Panc1 (cell line): ENCODE measurements around the gene SETD1A. TPM values are rescaled to one million over a fixed set of nuclear protein-coding genes. Genes with fewer than 3 reads are reported as not detected.

Source experiments
- ATAC-seq: fragments of 200-7000 bp; cut with Tn5 transposase; 2 replicates; pipeline ENCODE4 v1.9.1; 2020; ENCODE audit warnings: mild to moderate bottlenecking, moderate library complexity
- BruUV-seq: library from RNA; stranded (reverse); fragments of 400-500 nt; replicated peaks from 2 replicates; lab custom pipeline; 2021; lab: Mats Ljungman, UMichigan
- CTCF ChIA-PET: fragments of 300-600 bp; sonication (Branson Sonifier 250); formaldehyde crosslinking; loops from one replicate; lab custom pipeline; 2022; ENCODE audit warnings: antibody characterized with exemption; lab: Charles Lee
- POLR2A ChIA-PET: fragments of 300-600 bp; sonication (Branson Sonifier 250); formaldehyde crosslinking; loops from one replicate; lab custom pipeline; 2022; ENCODE audit warnings: antibody characterized with exemption; lab: Charles Lee
- DNase-seq: peaks from one replicate; pipeline ENCODE4 v3.0.0-alpha.2; 2010; ENCODE audit warnings: low read depth, low spot score
- H3K27ac ChIP-seq: 2 replicates; pipeline ENCODE4 v1.5.1; 2011; ENCODE audit warnings: mild to moderate bottlenecking, low read length, inconsistent platforms
- H3K27me3 ChIP-seq: fragments of 200-500 bp; sonication (Bioruptor generic); 2 replicates; pipeline ENCODE4 v1.6.0; 2014; ENCODE audit warnings: low read length, inconsistent platforms; ENCODE audit not compliant: control insufficient read depth, insufficient read depth
- H3K36me3 ChIP-seq: fragments of 200-500 bp; sonication (Bioruptor generic); 2 replicates; pipeline ENCODE4 v1.5.1; 2014; ENCODE audit warnings: inconsistent platforms, mild to moderate bottlenecking, low read length, moderate library complexity; ENCODE audit not compliant: control insufficient read depth, insufficient read depth
- H3K4me1 ChIP-seq: 2 replicates; pipeline ENCODE4 v1.5.1; 2011; ENCODE audit warnings: inconsistent platforms, mild to moderate bottlenecking, low read length, moderate library complexity; ENCODE audit not compliant: control insufficient read depth, insufficient read depth
- H3K4me3 ChIP-seq, 2 experiments: 2 replicates each; pipeline ENCODE4 v1.5.1; 2011 to 2012; ENCODE audit warnings: low read depth in 2 of 2, low read length in 2 of 2, mild to moderate bottlenecking in 2 of 2, inconsistent platforms in 1 of 2, moderate library complexity in 1 of 2
- H3K9me3 ChIP-seq: fragments of 200-500 bp; sonication (Bioruptor generic); 2 replicates; pipeline ENCODE4 v1.5.1; 2014; ENCODE audit warnings: low read depth, mild to moderate bottlenecking, inconsistent platforms, low read length, moderate library complexity; ENCODE audit not compliant: control insufficient read depth, insufficient read depth
- POLR2AphosphoS5 ChIP-seq: IDR thresholded peaks from 2 replicates; pipeline ENCODE4 v1.6.1; 2012; ENCODE audit warnings: mild to moderate bottlenecking, low read depth, low read length, moderate library complexity
- SIN3A ChIP-seq: IDR thresholded peaks from 2 replicates; pipeline ENCODE4 v1.6.1; 2012; ENCODE audit warnings: low read depth, mild to moderate bottlenecking, low read length, moderate library complexity, borderline replicate concordance; ENCODE audit not compliant: insufficient read depth
- TCF7L2 ChIP-seq: IDR thresholded peaks from 2 replicates; pipeline ENCODE4 v1.6.1; 2011; ENCODE audit warnings: mild to moderate bottlenecking, low read depth, low read length, inconsistent platforms
- in situ Hi-C: cut with HindIII; loops from 2 replicates; pipeline ENCODE4 v1.10.0; 2016; ENCODE audit warnings: low sequenced_read_pairs, low pct_unique_long_range_greater_than_20kb
- intact Hi-C: fragments of 100-400 bp; cut with micrococcal nuclease; formaldehyde crosslinking; loops from one replicate; pipeline ENCODE4 v1.10.0; 2022; ENCODE audit not compliant: unreplicated experiment
- total RNA-seq: library from RNA; stranded (reverse); gene quantifications from one replicate; pipeline ENCODE4 v1.2.1, GENCODE V29; 2021; ENCODE audit not compliant: unreplicated experiment
- TF ChIP-seq, protein P1 (sequence below): fragments of 450-650 bp; IDR thresholded peaks from 2 replicates; pipeline ENCODE4 v1.5.1; 2017; ENCODE audit warnings: mild to moderate bottlenecking
- TF ChIP-seq, protein P2 (sequence below), 2 experiments: IDR thresholded peaks; 2 replicates each; pipeline ENCODE4 v1.6.1; 2011 to 2012; ENCODE audit warnings: low read depth in 2 of 2, control low read depth in 1 of 2, low read length in 1 of 2, mild to moderate bottlenecking in 1 of 2, moderate library complexity in 1 of 2; ENCODE audit not compliant: insufficient read depth in 1 of 2

Gene SETD1A
- total RNA-seq, 1 experiment from 2014 or later = 38.7 TPM

DNA sequence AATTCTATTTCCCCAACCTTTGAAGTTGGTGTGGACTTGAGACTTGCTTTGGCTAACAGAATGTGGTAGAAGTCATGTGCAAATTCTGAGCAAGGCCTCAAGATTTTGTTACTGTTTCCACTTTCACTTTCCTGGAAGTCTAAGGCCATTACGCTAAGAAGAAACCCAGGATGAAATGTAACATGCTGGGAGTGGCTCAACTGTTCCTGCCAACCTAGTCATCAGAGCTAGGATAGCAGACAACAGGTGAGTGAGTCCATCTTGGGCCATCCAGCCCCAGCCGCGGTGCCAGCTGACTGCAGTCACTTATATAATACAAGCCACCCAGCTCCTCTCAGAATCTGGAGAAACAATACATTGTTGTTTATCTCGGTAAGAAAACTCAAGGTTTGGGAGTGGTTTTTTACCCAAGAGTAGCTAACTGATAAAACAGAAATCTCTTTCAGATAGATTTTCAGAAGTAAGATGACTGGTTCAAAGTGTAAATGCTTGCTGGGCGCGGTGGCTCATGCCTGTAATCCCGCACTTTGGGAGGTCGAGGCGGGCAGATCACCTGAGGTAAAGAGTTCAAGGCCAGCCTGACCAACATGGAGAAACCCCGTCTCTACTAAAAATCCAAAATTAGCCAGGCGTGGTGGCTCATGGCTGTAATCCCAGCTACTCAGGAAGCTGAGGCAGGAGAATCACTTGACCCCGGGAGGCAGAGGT, 65.1 kb downstream of the SETD1A start:
- ChIA-PET POLR2A (interaction anchor here (0.6 kb wide), 1 partner anchor 15 kb away, joined by 6 read pairs; no protein-coding TSS in a partner anchor), CTCF (no interaction called here)
- in situ Hi-C loops = no loop called here

DNA sequence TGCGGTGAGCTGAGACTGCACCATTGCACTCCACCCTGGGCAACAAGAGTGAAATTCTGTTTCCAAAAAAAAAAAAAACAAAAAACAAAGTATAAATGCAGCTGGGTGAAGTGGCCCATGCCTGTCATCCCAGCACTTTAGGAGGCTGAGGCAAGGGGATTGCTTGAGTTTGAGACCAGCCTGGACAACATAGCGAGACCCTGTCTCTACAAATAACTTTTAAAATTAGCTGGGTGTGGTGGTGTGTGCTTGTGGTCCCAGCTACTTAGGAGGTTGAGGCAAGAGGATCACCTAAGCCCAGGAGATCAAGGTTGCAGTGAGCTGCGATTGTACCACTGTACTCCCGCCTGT, 65.7 kb downstream of the SETD1A start:
- no peak overlapping the region for H3K27ac ChIP-seq
- no peaks in the 10 kb centered on the region for H3K36me3 ChIP-seq
- intact Hi-C loops = no loop called here
- H3K4me3 ChIP-seq = no peak overlapping the region
- CTCF ChIA-PET = no interaction called here
- H3K4me1 ChIP-seq = no peaks in the 10 kb centered on the region
- H3K9me3 ChIP-seq = no peaks in the 10 kb centered on the region
- no TSS peak for BruUV-seq
- no peak for TF ChIP-seq TCF7L2
- TF ChIP-seq, protein P1, sequence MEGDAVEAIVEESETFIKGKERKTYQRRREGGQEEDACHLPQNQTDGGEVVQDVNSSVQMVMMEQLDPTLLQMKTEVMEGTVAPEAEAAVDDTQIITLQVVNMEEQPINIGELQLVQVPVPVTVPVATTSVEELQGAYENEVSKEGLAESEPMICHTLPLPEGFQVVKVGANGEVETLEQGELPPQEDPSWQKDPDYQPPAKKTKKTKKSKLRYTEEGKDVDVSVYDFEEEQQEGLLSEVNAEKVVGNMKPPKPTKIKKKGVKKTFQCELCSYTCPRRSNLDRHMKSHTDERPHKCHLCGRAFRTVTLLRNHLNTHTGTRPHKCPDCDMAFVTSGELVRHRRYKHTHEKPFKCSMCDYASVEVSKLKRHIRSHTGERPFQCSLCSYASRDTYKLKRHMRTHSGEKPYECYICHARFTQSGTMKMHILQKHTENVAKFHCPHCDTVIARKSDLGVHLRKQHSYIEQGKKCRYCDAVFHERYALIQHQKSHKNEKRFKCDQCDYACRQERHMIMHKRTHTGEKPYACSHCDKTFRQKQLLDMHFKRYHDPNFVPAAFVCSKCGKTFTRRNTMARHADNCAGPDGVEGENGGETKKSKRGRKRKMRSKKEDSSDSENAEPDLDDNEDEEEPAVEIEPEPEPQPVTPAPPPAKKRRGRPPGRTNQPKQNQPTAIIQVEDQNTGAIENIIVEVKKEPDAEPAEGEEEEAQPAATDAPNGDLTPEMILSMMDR = no peak
- TF ChIP-seq POLR2AphosphoS5 = no peak
- no peak for TF ChIP-seq SIN3A
- TF ChIP-seq, protein P2, sequence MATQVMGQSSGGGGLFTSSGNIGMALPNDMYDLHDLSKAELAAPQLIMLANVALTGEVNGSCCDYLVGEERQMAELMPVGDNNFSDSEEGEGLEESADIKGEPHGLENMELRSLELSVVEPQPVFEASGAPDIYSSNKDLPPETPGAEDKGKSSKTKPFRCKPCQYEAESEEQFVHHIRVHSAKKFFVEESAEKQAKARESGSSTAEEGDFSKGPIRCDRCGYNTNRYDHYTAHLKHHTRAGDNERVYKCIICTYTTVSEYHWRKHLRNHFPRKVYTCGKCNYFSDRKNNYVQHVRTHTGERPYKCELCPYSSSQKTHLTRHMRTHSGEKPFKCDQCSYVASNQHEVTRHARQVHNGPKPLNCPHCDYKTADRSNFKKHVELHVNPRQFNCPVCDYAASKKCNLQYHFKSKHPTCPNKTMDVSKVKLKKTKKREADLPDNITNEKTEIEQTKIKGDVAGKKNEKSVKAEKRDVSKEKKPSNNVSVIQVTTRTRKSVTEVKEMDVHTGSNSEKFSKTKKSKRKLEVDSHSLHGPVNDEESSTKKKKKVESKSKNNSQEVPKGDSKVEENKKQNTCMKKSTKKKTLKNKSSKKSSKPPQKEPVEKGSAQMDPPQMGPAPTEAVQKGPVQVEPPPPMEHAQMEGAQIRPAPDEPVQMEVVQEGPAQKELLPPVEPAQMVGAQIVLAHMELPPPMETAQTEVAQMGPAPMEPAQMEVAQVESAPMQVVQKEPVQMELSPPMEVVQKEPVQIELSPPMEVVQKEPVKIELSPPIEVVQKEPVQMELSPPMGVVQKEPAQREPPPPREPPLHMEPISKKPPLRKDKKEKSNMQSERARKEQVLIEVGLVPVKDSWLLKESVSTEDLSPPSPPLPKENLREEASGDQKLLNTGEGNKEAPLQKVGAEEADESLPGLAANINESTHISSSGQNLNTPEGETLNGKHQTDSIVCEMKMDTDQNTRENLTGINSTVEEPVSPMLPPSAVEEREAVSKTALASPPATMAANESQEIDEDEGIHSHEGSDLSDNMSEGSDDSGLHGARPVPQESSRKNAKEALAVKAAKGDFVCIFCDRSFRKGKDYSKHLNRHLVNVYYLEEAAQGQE (IDR thresholded peaks at IDR 0.05; ENCODE audit: insufficient read depth in 1 of 2, low read depth in 2 of 2, low read length in 1 of 2) = no peak
- H3K27me3 ChIP-seq = no peaks in the 10 kb centered on the region
- POLR2A ChIA-PET = interaction anchor here (0.6 kb wide), 1 partner anchor 16 kb away, joined by 6 read pairs; no protein-coding TSS in a partner anchor
- in situ Hi-C loops = no loop called here
- ATAC-seq (no peak), DNase-seq (no peak)

More for the DNA sequence above, 65.1 kb downstream of the SETD1A start:
- H3K27me3 ChIP-seq = no peaks in the 10 kb centered on the region
- ATAC-seq = no peak
- H3K36me3 ChIP-seq = no peaks in the 10 kb centered on the region
- H3K27ac ChIP-seq = no peak overlapping the region
- DNase-seq = no peak
- no peaks in the 10 kb centered on the region for H3K9me3 ChIP-seq
- no peaks in the 10 kb centered on the region for H3K4me1 ChIP-seq
- intact Hi-C loops = no loop called here
- no TSS peak for BruUV-seq
- TF ChIP-seq, protein P1 = no peak
- TF ChIP-seq TCF7L2 = no peak
- TF ChIP-seq, protein P2 (IDR thresholded peaks at IDR 0.05; ENCODE audit: insufficient read depth in 1 of 2, low read depth in 2 of 2, low read length in 1 of 2) = no peak
- H3K4me3 ChIP-seq = no peak overlapping the region
